ENCODE results near the gene GPATCH8.

DNA sequence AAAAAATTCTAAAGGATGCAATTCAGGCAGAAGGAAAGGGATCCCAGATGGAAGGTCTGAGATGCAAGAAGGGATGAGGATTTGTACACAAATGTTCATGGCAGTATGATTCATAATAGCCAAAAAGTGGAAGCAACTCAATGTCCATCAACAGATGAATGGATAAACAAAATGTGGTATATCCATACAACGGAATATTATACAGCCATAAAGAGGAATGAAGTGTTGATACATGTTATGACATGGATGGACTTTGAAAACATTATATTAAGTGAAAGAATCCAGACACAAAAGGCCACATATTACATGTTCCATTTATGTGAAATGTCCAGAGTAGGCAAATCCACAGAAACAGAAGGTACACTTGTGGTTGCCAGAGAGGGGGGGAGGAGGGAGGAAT, 23.9 kb upstream of the GPATCH8 start:
- TF ChIP-seq, protein P1, sequence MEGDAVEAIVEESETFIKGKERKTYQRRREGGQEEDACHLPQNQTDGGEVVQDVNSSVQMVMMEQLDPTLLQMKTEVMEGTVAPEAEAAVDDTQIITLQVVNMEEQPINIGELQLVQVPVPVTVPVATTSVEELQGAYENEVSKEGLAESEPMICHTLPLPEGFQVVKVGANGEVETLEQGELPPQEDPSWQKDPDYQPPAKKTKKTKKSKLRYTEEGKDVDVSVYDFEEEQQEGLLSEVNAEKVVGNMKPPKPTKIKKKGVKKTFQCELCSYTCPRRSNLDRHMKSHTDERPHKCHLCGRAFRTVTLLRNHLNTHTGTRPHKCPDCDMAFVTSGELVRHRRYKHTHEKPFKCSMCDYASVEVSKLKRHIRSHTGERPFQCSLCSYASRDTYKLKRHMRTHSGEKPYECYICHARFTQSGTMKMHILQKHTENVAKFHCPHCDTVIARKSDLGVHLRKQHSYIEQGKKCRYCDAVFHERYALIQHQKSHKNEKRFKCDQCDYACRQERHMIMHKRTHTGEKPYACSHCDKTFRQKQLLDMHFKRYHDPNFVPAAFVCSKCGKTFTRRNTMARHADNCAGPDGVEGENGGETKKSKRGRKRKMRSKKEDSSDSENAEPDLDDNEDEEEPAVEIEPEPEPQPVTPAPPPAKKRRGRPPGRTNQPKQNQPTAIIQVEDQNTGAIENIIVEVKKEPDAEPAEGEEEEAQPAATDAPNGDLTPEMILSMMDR (IDR thresholded peaks at IDR 0.05): no peak
- TF ChIP-seq POLR2AphosphoS5 (IDR thresholded peaks at IDR 0.05) (no peak), POLR2A (IDR thresholded peaks at IDR 0.05) (no peak)
